Measurements from ENCODE around the gene BMERB1.

The BMERB1 gene

DNA sequence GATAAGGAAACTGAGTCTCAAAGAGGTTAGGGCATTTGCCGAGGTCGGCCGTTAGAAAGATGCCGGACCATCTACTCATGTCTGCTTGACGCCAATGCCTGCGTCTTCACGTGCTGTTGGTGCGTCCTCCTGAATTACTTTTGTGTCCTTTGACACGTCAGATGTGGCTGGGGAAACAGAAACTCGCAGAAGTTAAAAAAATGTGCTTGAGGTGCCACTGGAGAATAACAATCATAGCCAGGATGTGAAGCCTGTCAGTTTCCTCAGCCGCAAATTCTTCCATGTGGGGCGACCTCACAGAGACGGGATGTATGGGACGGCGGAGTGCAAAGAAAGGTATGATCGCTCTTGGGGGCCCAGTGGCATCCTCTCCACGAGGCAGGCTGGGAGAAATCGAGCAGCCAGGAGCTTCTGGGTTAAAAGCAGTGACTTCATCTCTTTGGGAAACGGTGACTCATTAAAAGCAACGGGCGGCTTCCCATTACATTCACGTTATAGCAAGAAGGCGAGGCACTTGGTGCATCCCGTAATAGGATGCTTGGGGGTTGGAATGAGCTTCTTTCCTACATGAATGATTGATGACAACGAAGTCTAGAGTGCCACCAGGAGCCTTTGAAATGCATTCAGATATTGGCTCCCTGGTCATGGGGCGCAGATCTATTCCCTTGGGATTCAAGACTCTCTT is 67.8 kb downstream of the BMERB1 start:
- peak; percentile 42 to 52 for DNase-seq

DNA sequence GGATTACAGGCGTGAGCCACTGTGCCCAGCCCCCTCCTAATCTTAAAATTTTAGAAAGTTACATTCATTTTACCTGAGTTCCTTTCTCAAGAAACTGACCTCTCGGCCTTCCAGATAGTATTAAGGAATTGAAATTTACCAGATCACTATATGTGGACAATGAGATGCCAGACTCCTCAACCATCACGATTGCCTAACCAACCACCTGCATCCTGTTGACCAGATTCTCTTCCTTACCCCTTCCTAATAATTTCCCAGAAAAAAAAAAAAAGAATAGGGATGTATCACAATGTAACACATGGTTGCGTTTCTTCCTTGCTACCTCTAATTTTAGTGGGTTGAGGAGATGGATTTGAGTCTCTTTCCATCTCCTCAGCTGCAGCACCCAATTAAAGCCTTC is 72.1 kb downstream of the BMERB1 start:
- DNase-seq: no peak

DNA sequence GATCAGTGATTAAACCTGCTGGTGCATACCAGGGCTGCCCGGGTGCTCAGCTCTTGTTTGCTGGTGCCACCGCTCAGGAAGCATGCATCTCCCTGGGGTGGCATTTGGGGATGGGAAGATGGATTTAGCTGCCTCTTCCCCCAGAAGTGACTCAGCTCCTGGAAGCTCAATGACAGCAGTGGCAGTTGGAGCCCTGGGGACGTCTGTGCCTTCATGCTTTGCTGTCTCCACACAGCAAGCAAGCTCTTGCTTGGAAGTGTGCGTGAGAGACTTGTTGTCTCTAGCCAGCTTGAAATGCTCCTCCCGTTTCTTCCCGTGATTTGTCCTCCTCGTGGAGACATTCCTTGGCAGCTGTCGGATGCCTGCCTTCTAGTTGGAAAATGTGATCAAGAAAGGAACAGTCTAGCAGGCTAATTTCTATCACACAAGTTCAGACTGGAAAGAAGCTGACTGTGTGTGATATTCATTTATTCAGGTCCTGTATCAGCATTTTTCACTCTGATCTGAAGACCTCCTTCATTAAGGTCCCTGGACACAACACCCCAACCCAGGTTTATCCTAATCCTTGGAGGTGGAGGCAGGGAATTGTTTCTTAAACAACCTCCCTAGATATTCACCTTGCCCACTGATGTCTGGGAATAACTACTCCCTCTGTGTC is 73.0 kb downstream of the BMERB1 start:
- no peak for DNase-seq

DNA sequence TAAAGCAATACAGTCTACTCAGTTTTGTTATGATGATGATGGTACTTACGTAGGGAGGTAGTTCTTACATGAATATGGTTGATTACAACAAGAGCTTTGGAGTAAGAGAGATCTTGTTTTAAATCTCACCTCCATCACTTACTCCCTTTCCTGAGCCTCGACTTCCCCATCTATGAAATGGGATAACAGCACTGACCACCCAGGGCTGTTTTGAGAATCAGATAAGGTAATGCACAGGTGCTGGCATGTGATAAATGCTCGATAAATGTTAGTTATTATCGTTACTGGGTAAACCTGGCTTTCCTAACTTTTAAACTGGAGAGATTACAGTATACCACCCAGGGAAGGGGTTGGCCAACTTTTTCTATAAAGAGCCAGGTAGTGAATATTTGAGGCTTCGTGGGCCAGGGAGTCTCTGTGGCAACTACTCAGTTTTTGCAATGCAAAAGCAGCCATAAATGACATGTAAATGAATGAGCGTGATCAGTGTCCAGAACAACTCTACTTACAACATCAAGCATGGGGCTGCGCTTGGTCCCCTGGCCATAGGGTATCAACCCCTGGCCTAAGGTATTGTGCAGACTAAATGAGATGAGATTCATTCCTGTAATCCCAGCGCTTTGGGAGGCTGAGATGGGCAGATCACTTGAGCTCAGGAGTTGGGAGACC is 73.7 kb downstream of the BMERB1 start:
- no peak for DNase-seq

DNA sequence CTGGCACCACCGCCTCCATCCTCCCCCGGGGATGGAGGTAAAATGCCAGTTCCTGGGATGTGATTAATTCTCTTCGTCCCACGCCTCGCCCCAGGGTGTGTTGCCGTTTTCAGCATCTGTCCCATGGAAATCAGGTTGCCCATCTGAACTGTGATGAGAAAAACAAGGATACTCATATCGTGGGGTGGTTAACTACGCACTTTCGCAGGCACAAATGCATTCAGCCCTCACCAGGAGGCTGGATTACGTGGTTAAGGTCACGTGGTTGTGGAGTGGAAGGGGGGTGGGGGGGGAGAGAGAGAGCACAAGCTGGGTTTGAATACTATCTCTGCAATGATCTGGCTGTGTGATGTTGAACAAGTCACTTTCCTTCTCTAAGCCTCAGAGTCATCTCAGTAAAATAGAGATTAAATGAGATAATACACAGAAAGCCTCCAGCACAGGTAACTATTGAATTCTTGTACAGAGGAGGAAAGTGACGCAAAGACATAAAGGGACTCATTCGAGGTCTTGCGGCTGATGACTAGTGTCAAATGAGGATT is 74.7 kb downstream of the BMERB1 start:
- DNase-seq: no peak

DNA sequence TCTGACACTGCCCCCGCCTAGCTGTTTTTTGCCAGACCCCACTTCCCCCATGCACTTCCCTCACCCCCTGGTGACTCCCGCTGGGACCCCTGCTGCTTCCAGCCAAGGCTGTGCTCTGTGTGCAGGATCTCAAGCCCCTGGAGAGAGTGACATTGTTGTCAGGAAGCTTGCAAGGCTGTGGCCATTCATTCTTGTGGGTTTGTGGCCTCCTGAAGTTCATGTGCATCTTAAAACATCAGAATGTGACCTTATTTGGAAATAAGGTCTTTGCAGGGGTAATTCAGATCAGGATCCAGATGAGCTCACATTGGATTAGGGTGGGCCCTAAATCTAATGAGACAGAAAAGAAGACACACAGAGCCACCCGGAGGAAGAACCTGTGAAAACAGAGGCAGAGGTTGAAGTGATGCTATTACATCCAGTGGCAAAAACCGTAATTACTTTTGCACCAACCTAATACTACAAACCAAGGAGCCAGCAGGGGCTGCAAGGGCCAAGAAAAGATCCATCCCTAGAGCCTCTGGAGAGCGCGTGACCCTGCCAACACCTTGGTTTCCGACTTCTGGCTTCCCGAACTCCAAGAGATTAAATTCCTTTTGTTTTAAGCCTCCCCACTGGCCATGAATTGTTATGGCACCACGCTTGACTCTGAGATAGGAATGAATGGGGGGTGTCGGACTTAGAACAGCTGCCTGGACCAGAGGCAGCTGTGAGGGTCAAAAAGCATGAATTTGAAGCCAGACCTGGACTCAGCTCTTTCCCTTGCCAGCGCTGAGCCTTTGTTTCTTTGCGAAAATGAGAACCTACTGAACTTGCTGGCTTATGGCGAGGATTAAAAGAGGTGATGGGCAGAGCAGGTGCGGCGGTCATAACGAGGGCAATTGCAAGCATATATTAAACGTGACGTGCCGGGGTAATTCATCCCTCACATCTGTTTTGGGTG is 75.5 kb downstream of the BMERB1 start:
- no peak for DNase-seq

DNA sequence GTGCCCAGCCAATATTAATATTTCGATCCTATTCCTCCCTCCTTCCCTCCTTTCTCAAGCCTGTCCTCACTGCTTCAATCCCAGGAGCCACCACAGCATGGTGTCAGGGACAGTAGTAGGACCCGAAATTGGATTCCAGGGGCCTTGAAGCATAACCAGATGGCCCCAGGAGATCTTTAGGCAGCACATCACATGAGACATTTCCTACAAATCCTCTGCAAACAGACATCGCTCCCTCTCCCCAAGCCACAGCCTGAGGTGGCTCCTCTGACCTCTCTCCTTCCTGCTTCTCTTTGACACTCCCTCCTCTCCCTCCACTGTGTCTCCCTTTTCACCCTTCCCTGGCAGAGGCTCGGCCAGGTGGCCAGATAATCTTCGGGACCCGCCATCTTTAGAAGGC is 76.6 kb downstream of the BMERB1 start:
- DNase-seq: no peak

DNA sequence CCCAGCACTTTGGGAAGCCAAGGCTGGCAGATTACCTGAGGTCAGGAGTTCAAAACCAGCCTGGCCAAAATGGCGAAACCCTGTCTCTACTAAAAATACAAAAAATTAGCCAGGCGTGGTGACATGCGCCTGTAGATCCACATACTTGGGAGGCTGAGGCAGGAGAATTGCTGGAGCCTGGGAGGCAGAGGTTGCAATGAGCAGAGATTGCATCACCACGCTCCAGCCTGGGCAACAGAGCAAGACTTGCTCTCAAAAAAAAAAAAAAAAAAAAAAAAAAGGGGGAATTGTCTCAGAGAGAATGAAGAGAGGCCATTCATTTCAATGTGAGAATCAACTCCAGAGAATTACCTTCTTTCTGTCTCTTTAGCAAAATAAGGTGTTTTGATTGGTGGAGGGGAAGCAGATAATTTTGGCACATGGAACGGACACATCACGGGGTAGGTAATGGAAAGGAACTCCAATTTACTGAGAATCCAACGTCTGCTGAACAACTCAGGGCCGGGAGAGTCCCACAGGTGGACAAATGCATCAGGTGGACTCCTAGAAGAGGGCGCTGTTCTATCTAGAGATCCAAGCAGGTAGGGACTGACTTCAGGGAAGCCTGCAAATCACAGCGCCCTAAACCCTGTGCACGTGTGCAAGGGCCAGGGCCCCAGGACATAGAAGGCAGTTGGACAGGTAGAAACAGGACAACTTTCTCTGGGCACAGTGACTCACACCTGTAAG is 77.5 kb downstream of the BMERB1 start:
- no peak for DNase-seq

DNA sequence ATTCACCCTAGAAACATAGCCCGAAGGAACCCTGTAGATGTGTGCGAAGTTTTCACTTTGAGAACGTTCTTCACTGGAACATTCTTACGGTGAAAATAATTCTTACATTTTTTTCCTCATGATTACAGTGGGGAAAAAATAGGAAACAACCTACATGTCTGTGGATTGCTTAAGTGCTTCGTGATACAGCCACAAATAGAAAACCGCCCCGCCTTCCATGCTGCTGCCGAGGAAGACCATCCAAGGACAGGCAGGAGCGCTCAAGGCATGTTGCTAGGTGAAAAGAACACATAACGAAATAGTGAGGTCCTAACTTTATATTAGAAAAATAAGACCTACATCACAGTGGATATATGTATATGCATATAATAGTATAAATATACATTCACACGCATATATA is 78.8 kb downstream of the BMERB1 start:
- peak; percentile 34 to 56 for DNase-seq

DNA sequence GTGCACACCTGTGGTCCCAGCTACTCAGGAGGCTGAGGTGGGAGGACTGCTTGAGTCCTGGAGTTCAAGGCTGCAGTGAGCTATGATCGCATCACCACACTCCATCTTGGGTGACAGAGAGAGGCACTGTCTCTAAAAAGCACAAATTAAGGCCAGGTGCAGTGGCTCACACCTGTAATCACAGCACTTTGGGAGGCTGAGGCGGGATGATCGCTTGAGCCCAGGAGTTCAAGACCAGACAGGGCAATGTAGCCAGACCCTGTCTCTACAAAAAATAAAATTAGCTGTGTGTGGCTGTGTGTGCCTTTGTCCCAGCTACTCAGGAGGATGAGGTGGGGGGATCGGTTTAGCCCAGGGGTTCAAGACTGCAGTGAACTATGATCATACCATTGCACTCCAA is 81.6 kb downstream of the BMERB1 start:
- DNase-seq: no peak

DNA sequence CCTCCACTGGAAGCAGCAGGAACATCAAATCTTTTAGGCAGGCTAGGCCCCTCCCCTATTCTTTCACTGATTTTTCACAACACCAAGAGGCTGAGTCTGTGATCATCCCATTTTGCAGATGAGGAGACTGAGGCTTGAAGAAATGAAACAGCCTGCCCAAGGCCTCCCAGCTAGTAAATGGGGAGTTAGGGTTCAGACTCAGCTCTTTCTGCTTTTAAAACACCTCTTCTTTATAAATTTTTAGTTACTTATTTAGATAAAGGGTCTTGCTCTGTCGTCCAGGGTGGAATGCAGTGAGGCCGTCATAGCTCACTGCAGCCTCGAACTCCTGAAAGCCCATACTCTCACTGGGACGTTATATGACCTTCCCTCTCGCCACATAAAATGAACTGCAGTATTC is 82.2 kb downstream of the BMERB1 start:
- no peak for DNase-seq

DNA sequence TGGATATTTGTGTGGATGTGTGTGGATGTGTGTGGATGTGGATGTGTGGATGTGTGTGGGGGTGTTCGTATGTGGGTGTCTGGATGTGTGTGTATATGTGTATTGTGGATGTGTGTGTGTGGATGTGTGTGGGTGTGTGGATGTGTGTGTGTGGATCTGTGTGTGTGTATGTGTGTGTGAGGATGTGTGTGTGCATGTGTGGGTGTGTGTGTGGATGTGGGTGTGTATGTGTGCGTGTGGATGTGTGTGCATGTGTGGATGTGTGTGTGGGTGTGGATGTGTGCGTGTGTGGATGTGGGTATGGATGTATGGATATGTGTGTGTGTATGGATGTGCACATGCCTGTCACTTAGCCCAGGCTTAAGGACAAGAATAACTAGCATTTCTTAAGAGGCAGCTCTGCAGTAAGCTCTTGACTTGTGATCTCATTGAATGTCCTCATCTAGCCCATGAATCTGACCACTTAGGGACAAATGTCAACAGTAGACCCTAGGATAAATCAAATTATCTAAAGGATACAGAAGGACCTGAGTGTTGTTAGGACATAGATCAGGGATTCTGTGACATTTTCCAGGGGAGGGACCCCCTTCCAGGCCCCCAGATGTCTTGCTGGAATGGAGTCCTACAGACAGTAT is 83.5 kb downstream of the BMERB1 start:
- DNase-seq: peak in 1 of 2 donors; percentile 32

DNA sequence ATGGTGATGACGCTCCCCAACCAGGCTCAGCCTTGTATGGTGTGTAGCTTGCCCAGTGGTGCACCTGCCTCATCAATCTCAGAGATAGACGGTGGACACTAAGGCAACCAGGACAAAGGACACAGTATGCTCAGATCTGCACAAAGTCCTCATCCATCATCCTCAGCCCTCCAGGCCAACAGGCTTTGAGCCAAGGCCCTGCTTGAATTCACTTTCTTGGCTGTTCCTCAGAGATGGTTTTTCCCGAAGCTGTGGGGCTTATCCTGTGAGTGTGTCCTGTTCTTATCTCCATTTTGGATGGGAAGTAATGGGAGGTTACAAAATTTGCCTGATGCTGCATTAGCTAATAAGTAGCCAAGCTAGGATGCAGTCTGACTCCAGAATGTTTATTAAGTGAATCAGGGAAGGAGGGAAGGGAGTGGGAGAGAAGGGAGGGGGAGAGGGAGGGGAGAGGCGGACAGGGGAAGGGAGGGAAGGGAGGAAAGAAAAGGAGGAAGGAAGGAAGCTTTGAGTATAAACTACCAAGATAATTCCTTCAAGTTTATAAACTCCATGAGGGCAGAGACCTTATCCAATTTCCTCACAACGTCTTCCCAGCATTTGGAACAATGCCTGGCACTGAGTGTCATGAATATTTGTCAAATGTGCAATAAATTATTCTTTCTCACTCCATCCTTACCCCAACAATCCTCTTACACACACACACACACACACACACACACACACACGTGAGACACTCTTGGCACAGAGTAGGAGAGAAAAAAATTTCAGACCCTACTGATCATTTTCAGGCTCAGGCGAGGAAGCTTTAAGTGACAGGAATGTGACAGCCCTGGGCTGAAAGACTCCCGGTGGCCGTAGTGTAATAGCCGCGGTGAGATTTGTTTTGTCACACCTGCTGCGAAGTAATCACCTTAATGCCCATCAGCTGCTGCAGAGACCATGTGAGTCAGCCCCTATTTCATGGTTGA is 84.3 kb downstream of the BMERB1 start:
- DNase-seq: no peak

DNA sequence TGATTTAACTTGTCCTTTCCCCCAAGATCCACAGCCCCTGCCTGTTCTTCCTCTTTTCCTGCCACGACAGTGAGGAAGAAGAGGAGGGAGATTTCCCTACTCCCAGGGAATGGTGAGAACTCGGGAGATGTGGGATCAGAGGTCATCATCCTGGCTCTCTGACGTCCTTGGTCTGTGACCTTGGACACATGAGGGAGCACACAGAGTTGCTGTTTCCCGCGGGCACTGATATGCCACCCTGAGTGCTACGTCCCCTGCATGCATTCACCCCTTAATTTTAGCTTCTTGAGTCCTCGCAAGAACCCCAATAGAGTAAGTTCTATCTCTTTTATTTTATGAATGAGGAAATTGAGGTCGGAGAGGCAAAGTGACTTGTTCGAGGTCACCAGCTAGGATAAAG is 85.4 kb downstream of the BMERB1 start:
- DNase-seq: no peak

DNA sequence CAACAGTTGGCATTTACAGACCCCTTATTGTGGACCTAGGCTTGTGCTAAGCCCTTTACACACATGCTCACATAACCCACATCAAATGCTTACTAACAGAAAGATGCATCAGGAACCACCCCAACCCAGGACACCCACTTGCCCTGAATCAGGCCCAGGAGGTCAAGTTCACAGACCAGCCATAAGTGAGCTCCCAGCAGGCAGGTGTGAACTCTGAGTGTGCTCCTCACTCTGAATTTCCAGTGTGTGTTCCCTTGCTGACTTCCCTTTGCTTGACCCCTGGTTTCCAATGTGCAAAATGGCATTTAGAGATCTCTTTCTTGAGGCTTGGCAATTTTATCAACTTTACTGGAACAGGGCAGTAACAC is 87.0 kb downstream of the BMERB1 start:
- DNase-seq: no peak

DNA sequence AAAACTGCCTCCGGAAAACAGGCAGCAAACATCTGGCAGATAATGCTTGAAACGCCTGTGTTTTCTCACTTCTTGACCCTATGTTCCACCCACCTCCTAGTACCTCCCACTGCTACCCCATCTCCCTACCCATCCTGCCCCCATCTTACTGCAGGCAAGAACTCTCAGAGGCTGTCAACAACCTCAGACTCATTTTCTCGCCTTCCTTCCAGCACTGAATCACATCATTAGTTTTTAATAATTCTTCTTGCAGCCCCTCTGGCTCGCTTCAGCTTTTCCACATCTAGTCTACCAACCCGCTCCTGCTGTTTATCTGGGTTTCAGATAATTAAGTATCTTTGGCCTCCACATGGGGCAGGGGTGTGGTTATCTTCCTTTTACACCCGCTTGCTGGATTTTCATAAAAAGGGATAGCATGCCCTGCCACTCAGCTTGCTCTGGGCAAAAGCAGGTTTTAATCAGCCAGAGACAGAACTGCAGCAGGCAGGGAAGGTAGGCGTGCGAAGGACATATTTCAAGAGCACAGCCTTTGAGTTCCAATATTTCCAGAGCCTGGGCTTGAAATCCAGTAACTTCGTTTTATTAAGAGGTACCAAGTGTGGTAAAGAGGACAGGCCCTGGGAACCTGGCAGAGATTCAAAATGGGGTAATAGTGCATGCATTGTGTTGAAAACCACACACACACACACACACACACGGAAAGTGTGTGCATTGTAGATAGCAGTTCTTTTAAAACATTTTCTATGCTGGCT is 87.5 kb downstream of the BMERB1 start:
- DNase-seq: no peak

DNA sequence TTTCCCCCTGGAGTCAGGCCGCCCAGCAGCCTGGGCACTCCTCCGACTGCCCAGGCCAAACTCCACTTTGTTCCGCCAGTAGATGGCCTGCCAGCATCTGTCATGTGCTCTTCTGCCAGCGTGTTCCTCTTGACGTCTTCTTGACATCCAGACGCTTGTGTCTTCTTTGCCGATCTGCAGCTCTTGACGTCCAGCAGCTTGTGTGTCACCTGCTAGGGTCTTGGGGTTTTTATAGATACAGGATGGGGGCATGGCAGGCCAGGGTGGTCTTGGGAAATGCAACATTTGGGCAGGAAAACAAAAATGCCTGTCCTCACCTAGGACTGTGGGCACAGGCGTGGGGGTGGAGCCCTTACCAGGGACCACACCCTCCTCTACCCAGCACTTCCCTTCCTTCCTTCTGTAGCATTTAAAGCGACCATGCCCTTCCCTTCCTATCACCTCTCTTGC is 88.7 kb downstream of the BMERB1 start:
- peak; percentile 68 to 69 for DNase-seq

DNA sequence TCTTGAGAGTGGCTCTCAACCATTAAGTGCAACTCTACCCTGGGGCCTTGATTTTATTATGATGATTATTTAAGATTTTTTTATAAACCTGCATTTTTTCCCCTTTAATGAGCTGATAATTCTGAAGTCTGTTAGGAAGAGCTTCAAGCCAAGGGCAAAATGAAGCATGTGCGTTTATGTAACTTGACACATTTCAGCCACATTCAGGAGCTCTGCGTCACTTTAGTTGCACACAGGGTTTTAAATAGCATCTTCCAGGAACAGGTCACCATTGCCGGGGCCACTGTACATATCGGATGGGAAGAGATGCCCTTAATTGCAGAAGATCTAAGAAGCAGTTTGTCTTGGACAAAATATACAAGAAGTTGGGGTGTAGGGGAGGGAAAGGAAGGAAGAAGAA is 89.6 kb downstream of the BMERB1 start:
- DNase-seq: no peak

DNA sequence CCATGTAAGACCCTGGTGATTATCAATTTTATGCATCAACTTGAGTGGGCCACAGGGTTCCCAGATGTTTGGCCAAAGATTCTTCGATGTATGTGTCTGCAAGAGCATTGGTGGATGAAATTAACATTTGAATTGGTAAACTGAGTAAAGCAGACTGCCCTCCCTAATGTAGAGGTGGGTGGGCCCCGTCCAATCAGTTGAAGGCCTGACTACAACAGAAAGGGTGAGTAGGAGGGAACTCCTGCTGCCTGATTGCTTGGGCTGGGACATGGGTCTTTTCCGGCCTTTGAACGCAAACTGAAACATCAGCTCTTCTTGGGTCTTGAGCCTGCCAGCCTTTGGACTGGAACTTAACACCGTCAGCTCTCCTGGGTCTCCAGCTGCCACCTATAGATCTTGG is 90.6 kb downstream of the BMERB1 start:
- no peak for DNase-seq

DNA sequence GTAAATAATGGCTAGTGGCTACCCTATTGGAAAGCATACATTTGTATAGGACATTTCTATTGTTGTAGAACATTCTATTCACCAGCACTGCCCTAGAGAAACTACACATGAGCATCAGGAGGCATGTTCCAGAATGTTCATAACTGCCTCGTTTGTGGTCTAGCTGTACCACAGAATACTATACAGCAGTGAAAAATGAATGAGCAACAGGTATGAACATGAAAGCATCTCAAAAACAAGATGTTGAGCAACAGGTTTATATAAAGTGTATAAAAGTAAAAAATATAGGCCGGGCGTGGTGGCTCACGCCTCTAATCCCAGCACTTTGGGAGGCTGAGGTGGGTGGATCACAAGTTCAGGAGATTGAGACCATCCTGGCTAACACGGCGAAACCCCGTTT is 91.7 kb downstream of the BMERB1 start:
- DNase-seq: no peak

Measured in inflammatory macrophage treated with lipopolysaccharide for 1 hour (primary cell).